ENCODE data around the gene SYT6.

Gene SYT6

DNA sequence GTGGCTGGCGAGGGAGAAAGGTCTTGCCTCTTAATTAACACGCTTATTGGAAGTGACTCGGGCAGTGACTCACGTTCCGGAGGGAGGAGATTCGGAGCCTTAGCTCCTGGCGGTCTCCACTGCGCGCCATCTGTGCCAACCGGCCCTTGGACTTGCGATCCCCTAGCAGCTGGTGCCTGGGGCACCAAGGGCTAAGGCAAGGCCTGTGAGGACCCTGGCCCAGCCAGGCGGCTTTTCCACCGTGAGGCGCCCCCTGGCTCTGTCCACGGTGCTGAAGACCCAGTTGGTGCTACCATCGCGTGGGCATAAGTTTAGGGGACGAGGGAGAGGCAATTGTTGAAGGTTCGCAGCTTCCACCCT is 1.3 kb upstream of the SYT6 start:
- no peak overlapping the region for H3K4me3 ChIP-seq (ENCODE audit: low read depth, low read length)
- TF ChIP-seq, protein P1, sequence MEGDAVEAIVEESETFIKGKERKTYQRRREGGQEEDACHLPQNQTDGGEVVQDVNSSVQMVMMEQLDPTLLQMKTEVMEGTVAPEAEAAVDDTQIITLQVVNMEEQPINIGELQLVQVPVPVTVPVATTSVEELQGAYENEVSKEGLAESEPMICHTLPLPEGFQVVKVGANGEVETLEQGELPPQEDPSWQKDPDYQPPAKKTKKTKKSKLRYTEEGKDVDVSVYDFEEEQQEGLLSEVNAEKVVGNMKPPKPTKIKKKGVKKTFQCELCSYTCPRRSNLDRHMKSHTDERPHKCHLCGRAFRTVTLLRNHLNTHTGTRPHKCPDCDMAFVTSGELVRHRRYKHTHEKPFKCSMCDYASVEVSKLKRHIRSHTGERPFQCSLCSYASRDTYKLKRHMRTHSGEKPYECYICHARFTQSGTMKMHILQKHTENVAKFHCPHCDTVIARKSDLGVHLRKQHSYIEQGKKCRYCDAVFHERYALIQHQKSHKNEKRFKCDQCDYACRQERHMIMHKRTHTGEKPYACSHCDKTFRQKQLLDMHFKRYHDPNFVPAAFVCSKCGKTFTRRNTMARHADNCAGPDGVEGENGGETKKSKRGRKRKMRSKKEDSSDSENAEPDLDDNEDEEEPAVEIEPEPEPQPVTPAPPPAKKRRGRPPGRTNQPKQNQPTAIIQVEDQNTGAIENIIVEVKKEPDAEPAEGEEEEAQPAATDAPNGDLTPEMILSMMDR (conservative IDR thresholded peaks at IDR 0.05; ENCODE audit: low read depth, low read length) = no peak
- DNase-seq (ENCODE audit: low read depth) = no peak

- H3K4me3 ChIP-seq (ENCODE audit: low read depth, low read length) = no peak overlapping the region
- peak; percentile 24 for DNase-seq (ENCODE audit: low read depth)
- TF ChIP-seq, protein P1 (conservative IDR thresholded peaks at IDR 0.05; ENCODE audit: low read depth, low read length) = no peak
These were observed 685 bp upstream of the SYT6 start for GRCh38 chr1:114154146-114154962.

GRCh38 chr1:114152508-114153260 is 985 bp downstream of the SYT6 start:
- peak; percentile 34 for DNase-seq (ENCODE audit: low read depth)
- no peak overlapping the region for H3K4me3 ChIP-seq (ENCODE audit: low read depth, low read length)
- TF ChIP-seq, protein P1 (conservative IDR thresholded peaks at IDR 0.05; ENCODE audit: low read depth, low read length) = no peak

DNA sequence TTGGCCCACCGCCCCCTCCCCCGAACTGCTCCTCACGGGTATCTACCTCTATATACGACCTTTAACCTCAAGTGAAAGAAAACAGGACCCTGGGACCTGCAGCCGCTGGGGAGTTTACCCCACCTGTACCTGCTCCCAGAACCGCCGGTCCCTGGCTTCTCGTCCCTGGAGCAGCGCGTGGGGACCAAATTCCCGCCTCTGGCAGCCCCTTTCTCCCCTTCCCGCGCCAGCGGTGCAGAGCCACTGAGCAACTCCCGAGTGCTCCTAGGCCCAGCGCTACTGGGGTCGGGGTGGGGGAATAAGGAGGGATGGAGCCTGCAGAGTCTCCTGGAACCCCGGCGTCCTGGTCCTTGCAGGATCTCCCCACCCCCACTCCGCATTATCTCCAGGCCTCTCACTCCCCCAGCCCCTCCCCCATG is 1.6 kb downstream of the SYT6 start:
- H3K4me3 ChIP-seq (ENCODE audit: low read depth, low read length) = no peak overlapping the region
- TF ChIP-seq, protein P1 (conservative IDR thresholded peaks at IDR 0.05; ENCODE audit: low read depth, low read length) = no peak
- DNase-seq (ENCODE audit: low read depth) = no peak

GRCh38 chr1:114150016-114150415 is 3.7 kb downstream of the SYT6 start:
- TF ChIP-seq, protein P1 (conservative IDR thresholded peaks at IDR 0.05; ENCODE audit: low read depth, low read length) = no peak
- DNase-seq (ENCODE audit: low read depth) = no peak
- no peak overlapping the region for H3K4me3 ChIP-seq (ENCODE audit: low read depth, low read length)

- TF ChIP-seq, protein P1 (conservative IDR thresholded peaks at IDR 0.05; ENCODE audit: low read depth, low read length) = no peak
- no peak overlapping the region for H3K4me3 ChIP-seq (ENCODE audit: low read depth, low read length)
- no peak for DNase-seq (ENCODE audit: low read depth)
These were observed 4.5 kb downstream of the SYT6 start for GRCh38 chr1:114149211-114149610.
